IPS-NIHi11 (cell line): ENCODE measurements around the gene MYL2.
"Not testable (repeated sequence)": the region's sequence is repeated elsewhere in the genome, so short reads cannot be mapped to it uniquely, and the experiment has no call there.

Experiments used
- DNase-seq: peaks from one replicate; pipeline ENCODE4 v3.0.0; 2012; ENCODE audit warnings: mixed read lengths, low spot score

MYL2 gene, protein sequence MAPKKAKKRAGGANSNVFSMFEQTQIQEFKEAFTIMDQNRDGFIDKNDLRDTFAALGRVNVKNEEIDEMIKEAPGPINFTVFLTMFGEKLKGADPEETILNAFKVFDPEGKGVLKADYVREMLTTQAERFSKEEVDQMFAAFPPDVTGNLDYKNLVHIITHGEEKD

GRCh38 chr12:110920324-110920910 is at the start of gene MYL2:
Gene MYL2, minus strand, starts transcription at chr12:110920579. Its CDS starts 50 bp downstream, at chr12:110920529.
- DNase-seq = no peak

DNA sequence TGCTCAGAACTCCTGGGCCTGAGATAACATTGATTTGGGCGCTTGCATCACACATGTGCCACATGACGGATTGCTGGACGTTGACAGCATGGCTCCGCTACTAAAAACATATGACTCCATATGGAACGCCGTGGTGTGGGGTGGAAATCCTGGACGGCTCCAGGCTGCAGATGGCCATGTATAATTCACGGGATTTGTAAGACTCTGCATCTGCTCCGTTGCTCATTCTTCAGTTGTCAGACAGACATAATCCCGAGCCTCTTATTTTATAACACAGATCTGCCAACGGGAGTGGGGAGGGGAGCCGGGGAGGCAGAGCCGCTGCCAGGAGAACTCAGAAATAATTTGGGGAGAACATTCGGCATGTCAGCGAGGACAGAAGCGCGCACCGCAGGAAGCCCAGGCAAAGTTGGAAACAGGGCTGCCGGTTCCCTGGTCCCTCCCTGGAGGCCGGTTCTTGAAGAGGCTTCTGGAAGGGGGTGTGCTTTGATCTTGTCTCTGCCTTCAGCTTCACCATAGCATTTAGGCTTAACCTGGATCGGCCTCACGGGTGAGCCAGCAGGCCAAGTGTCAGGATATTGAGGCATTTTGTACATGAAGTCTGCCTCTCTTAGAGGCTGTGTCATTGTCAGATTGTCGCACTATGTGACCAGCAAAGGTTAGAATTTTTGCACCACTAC is 45.8 kb upstream of the MYL2 start:
- DNase-seq = no peak

- DNase-seq = peak; percentile 57
Observed at GRCh38 chr12:110965574-110965973, 45.2 kb upstream of the MYL2 start.

DNA sequence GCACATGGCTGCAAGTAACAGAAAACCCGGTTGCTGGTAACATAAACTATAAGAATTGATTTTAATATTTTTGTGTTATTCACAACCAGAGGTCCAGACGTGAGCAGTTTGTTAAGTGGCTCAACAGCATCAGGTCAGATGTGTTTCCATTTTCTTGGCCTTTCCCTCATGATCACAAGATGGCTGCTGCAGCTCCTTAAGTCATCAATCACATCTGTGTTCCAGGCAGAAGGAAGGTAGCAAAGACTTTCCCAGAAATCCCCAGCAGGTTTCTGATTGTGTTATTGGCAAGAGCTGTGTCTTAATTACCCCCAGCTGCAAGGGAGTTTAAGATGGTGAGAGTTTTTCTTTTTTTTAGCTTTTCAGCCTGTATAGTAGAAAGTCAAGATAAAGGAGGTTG is 40.4 kb upstream of the MYL2 start:
- DNase-seq = no peak

- DNase-seq = peak; percentile 39
Observed at GRCh38 chr12:110957652-110958051, 37.3 kb upstream of the MYL2 start.

DNA sequence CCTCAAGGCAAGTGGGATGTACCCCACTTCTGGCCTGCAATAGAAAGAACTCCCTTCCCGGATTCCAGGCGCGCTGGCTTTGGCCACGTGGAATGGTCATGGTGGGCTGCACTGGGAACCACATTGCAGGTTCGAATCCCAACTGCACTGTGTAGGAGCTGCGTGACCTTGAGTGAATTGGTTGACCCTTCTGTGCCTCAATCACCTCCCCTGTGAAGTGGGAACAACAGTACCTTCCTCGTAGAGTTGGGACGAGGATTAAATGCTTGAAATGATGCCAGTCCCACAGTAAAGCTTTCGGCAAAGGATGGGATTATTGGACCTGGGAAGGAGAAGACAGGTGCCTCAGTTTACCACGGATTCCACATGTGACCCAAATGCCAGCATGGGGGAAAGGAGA is 36.8 kb upstream of the MYL2 start:
- DNase-seq = no peak

DNA sequence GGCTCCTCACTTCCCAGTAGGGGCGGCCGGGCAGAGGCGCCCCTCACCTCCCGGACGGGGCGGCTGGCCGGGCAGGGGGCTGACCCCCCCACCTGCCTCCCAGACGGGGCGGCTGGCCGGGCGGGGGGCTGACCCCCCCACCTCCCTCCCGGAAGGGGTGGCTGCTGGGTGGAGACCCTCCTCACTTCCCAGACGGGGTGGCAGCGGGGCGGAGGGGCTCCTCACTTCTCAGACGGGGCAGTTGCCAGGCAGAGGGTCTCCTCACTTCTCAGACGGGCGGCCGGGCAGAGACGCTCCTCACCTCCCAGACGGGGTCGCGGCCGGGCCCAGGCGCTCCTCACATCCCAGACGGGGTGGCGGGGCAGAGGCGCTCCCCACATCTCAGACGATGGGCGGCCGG is 30.5 kb upstream of the MYL2 start:
- not testable (repeated sequence) for DNase-seq

DNA sequence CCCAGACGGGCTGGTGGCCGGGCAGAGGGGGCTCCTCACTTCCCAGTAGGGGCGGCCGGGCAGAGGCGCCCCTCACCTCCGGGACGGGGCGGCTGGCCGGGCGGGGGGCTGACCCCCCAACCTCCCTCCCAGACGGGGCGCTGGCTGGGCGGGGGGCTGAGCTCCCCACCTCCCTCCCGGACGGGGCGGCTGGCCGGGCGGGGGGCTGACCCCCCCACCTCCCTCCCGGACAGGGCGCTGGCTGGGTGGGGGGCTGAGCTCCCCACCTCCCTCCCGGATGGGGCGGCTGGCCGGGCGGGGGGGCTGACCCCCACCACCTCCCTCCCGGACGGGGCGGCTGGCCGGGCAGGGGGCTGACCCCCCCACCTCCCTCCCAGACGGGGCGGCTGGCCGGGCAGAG is 30.1 kb upstream of the MYL2 start:
- DNase-seq = not testable (repeated sequence)

DNA sequence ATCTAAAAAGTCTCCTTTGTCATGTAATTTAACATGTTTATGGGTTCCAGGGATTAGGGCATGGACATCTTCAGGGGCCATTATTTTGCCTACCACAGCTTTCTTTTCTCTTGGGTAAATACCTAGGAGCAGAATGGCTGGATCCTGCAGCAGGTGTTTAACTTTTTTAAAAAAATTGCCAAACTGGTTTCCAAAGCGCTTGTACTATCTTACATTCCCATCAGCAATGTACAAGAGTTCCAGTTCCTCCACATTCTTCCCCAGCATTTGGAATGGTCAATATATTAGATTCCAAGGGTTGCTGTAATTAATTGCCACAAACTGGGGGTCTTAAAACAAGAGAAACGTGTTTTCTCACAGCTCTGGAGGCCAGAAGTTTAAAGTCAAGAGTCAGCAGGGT is 27.7 kb upstream of the MYL2 start:
- no peak for DNase-seq

- DNase-seq = no peak
Observed at GRCh38 chr12:110943373-110943772, 23.0 kb upstream of the MYL2 start.

- DNase-seq = no peak
Observed at GRCh38 chr12:110941391-110941790, 21.0 kb upstream of the MYL2 start.

DNA sequence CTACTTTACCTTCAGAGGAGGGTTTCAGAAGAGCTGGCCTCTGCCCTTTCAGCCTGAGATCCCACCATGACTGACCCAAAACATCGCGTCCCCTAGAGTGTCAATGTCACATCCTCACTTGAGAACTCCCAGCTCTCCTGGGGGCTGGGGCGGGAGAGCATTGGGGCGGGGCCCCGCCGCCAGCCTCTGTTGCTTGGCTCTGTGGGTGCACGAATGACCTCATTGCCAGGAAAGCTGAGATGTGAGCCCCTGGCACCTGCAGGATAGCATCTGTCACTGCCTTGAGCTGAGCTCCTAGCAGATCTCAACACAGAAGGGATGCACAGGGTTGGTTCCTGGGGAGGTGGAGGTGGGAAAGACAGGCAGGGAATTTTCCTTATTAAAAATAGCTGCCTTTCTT is 20.6 kb upstream of the MYL2 start:
- no peak for DNase-seq

- no peak for DNase-seq
Observed at GRCh38 chr12:110940296-110940695, 19.9 kb upstream of the MYL2 start.

DNA sequence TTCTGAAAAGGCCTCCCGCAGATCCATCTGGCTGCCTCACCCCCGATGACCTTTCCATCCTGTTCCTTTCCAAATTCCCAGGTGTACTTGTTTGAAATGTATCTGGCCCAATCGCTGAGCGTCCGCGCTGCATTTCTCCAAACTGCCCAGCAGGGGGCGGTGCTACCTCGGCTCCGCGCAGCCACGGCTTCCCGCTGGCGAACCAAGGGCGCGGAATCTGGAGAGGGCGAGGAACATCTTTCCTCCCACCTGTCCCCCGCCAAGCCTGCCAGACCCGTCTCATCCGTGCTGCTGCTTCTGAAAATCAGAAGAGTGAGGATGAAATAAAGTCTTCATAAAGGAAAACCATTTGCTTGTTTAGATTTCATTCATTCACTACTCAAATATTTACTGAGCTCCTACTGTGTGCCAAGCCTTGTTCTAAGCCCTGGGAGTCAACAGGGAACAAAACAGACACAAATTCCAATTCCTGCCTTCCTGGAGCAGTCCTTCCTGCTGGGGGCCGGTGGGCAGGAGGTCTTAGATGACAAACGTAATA is 16.8 kb upstream of the MYL2 start:
- DNase-seq = peak; percentile 82

DNA sequence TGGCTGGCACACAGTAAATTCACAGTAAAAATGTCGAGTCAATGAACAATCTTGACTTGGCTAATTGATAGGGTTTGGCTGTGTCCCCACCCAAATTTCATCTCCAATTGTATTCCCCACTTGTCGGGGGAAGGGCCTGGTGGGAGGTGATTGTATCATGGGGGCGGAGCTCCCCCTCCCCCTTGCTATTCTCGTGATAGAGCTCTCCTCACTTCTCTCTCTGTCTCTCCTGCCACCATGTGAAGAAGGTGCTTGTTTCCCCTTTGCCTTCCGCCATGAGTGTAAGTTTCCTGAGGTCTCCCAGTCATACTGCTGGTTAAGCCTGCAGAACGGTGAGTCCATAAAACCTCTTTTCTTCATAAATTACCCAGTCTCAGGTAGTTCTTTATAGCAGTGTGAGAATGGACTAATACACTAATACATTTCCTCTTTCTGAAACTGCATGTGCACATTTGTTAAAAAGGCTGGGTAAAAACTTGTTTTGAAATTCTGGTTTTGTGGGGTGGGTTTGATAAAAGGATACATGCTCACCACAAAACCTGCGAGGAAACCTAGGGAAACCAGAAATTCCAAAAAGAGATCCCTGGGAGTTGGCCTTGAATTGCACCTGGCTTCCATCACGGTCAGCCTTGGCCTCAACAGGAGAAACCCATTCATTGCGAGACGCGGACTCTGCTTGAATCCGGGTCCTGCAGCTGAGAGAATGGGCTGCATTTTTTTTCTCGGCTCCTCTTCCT is 16.2 kb upstream of the MYL2 start:
- no peak for DNase-seq

GRCh38 chr12:110935588-110935987 is 15.2 kb upstream of the MYL2 start:
- DNase-seq = no peak

- DNase-seq = peak; percentile 47
Observed at GRCh38 chr12:110934093-110934852, 13.9 kb upstream of the MYL2 start.

DNA sequence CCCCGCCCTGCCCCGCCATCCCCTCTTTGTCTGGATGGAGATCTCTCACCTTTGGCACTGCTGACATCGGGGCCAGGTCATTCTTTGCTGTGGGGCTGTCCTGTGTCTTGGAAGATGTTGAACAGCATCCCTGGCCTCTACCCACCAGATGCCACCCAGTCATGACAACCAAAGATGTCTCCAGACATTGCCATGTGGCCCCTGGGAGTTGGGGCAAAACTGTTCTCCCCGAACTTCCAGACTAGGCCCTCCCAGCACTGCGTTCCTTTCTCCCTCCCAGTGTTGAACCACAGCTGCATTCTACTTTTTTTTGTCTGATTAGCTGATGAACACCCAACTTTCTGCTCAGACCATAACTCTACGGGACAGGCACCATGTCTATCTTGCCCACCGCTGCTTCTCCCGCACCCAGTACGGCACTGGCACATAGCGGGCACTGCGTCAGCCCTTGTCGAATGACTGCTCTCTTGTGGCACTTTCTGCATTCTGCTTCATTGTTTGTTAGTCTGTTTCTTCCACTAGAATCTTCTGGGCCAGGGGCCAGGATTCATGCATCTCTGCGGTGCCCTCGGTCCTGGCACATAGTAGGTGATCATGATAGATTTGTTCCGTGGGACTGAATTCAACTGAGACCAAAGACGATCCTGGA is 13.1 kb upstream of the MYL2 start:
- no peak for DNase-seq

DNA sequence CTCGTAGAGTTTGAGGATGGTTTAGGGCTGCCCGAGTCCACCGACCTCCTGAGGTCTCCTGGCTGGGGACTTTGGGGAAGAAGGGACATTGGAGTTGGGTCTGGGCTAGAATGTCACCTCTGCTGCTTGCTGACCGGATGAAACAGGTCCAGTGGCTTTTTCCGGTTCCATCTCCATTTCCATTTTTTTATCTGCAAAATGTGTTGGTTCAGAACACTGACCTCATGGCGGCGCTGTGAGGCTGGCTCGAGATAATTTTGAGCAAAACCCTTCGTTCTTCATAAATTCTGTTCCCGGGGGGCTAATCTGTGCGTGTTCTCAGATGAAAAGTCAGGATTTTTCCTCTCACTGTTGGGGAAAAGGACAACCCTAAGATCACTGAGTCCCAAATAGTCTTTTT is 11.7 kb upstream of the MYL2 start:
- peak; percentile 33 for DNase-seq

GRCh38 chr12:110931315-110931728 is 10.9 kb upstream of the MYL2 start:
- no peak for DNase-seq
